ENCODE results near the gene TTI1.
A peak's percentile ranks its signal among the peaks of the same experiment; 100 is the strongest.

TTI1 gene

DNA sequence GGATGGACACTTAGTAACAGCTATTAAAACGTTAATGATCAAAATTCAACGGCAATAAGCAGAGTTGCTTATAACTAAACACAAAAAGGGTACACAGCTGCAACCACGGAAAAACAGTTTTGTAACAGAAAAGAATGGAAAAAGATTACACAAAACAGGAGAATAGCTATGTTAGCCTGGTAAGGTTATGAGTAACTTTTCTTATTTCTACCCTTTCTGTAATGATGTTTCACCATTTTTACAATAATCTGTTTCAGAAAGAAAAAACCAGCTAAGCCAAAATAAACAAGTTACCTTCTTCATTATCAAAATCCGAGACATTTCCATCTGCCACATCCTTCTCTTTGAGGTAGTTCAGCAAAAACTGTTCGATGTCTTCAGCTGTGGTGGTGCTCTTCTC is 27.4 kb downstream of the TTI1 start:
- TF ChIP-seq TAF1 (IDR thresholded peaks at IDR 0.05; ENCODE audit: borderline replicate concordance, low read depth, low read length) (no peak), POLR2A (IDR thresholded peaks at IDR 0.05; ENCODE audit: low read depth, low read length) (no peak), POLR2AphosphoS5 (IDR thresholded peaks at IDR 0.05; ENCODE audit: low read depth, low read length) (no peak)
- DNase-seq (ENCODE audit: insufficient read length): no peak
- no peak for FAIRE-seq

DNA sequence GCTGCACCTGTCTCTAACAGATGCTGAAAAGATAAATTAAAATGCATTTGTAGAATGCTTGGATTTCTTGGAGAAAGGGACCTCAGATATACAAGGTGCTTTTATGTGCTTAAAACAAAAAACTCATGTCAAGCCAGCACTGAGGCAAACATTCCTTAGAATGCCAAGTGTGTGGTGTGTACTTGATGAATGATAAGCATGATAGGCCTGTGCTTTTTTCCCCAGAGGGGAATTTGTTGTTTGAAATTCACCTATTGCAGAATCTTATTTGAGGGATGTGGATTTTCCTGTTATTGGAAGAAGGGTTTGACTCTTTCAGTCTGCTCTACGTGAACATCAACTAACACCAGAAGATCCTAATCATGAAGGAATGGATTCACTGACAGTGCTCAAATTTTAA is 28.8 kb downstream of the TTI1 start:
- DNase-seq (ENCODE audit: insufficient read length) (no peak), FAIRE-seq (no peak)
- no peak for TF ChIP-seq POLR2A (IDR thresholded peaks at IDR 0.05; ENCODE audit: low read depth, low read length)
- no peak for TF ChIP-seq POLR2AphosphoS5 (IDR thresholded peaks at IDR 0.05; ENCODE audit: low read depth, low read length)
- no peak for TF ChIP-seq TAF1 (IDR thresholded peaks at IDR 0.05; ENCODE audit: borderline replicate concordance, low read depth, low read length)

DNA sequence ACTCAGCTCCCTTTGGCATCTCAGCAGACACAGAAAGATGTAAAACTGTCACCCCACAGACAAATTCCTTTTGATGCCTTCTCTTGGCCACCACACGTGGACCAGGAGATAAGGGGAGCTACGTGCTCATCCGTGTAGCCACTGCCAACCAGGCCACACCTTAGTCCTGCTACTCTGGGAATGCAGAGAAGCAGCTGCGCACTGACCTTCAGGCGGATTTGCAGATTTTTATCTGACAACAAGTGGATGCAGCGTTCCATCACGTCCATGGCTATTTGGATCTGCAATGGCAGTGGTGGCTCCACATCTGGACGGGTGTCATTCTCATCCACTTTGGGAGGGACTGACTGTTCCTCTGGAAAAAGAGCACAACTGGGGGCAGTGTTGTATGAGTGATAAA is 30.8 kb downstream of the TTI1 start:
- no peak for FAIRE-seq

DNA sequence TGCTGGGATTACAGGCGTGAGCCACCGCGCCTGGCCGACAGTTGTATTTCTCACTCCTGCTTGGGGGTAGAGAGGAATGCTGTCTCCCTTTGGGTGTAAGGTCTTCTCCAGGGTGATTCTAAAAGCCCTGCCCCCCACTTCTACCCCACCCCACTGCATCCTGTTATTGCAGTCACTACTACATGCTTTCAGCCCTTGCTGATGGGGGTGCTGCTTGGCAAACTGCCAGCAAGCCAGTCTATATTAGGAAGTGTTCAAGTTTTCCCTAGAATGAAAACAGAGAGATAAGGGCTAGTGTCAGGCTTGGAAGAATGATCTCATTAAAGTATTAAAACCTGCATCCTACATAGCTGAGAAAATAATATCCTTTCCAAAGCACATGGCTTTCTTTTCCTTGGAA is 31.3 kb downstream of the TTI1 start:
- TF ChIP-seq TAF1 (IDR thresholded peaks at IDR 0.05; ENCODE audit: borderline replicate concordance, low read depth, low read length) (no peak), POLR2A (IDR thresholded peaks at IDR 0.05; ENCODE audit: low read depth, low read length) (no peak), POLR2AphosphoS5 (IDR thresholded peaks at IDR 0.05; ENCODE audit: low read depth, low read length) (no peak)
- DNase-seq (ENCODE audit: insufficient read length) (no peak), FAIRE-seq (no peak)

More for the DNA sequence above, 30.8 kb downstream of the TTI1 start:
- TF ChIP-seq POLR2AphosphoS5 (IDR thresholded peaks at IDR 0.05; ENCODE audit: low read depth, low read length) (no peak), TAF1 (IDR thresholded peaks at IDR 0.05; ENCODE audit: borderline replicate concordance, low read depth, low read length) (no peak), POLR2A (IDR thresholded peaks at IDR 0.05; ENCODE audit: low read depth, low read length) (no peak)
- no peak for DNase-seq (ENCODE audit: insufficient read length)

DNA sequence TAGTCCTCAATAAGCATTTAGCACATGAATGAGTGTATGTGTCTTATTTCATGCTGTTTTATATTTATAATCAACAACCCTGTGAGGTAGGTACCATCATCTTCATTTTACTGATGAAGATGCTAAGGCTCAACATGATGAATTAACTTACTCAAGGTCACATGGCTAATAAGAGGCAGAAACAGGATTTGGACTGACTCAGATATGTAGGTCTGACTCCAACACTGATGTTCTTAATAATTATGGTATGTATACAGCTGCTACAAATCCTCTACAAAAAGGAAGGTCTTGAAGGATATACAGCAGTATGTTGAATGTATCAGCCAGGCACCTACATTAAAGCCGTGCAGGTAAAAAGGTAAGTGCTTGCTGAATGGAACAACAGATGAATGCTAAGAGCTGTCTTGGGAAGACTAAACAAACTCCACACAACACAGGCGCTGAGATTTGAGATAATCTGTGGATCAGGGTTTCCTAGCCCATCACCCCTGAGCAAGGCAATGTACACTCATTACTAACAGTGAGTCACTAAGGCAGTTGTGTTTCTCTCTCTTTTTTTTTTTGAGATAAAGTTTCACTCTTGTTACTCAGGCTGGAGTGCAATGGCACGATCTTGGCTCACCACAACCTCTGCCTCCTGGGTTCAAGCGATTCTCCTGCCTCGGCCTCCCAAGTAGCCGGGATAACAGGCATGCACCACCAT is 31.9 kb downstream of the TTI1 start:
- TF ChIP-seq POLR2AphosphoS5 (IDR thresholded peaks at IDR 0.05; ENCODE audit: low read depth, low read length) (no peak), TAF1 (IDR thresholded peaks at IDR 0.05; ENCODE audit: borderline replicate concordance, low read depth, low read length) (no peak)
- FAIRE-seq (no peak), DNase-seq (ENCODE audit: insufficient read length) (no peak)

DNA sequence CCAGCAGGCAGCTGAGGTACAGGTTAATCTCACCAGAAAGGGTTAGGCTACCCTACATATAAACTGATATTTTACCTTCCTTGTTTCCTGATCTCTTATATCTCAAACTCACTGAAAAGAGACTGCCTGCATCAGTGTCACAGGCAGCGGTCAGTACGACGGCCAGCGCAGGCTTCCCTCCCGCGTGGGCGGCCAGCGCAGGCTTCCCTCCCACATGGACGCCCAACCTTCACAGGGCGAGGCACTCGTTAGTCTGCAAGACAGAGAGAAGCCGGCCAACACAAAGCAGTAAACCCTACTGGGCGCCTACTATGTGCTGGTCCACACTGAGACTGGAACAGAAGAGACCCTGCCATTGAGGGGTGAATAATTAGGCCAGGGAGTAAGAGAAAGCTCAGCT is 33.0 kb downstream of the TTI1 start:
- FAIRE-seq (no peak), DNase-seq (ENCODE audit: insufficient read length) (no peak)
- no peak for TF ChIP-seq TAF1 (IDR thresholded peaks at IDR 0.05; ENCODE audit: borderline replicate concordance, low read depth, low read length)
- no peak for TF ChIP-seq POLR2AphosphoS5 (IDR thresholded peaks at IDR 0.05; ENCODE audit: low read depth, low read length)
- no peak for TF ChIP-seq POLR2A (IDR thresholded peaks at IDR 0.05; ENCODE audit: low read depth, low read length)

DNA sequence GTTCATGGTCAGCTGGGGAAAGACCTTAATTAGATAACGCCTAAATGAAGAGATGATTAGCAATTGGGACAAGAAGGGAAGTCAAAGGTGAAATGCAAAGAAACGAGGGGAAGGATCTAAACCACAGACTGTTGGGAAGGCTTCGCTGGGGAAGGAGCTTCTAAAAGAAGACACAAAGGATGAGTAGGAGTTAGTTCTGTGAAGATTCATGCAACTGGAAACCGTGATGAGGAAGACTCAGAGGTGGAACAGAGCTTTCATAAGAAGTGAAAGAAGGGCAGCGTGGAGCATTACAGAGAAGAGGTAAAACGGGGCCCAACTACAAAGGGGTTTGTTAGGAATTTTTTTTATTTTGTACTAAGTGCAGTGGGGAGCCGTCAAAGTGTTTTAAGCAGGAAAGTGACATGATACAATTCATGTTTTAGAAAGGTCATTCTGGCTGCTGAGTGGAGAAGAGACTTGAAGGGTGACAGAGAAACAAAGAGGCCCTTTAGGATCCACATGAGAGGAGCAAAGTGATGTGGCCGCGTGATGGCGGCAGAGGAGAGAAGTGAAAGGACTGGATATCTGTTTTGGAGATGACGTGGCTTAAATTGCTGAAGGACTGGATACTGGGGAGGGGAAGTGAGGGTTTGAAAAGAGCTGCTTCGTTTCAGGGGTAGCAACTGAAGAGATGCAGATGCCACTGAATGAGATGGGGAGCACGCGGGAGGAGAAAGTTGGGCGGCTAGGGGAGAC is 33.6 kb downstream of the TTI1 start:
- FAIRE-seq: no peak
- TF ChIP-seq POLR2A (IDR thresholded peaks at IDR 0.05; ENCODE audit: low read depth, low read length) (no peak), TAF1 (IDR thresholded peaks at IDR 0.05; ENCODE audit: borderline replicate concordance, low read depth, low read length) (no peak), POLR2AphosphoS5 (IDR thresholded peaks at IDR 0.05; ENCODE audit: low read depth, low read length) (no peak)

DNA sequence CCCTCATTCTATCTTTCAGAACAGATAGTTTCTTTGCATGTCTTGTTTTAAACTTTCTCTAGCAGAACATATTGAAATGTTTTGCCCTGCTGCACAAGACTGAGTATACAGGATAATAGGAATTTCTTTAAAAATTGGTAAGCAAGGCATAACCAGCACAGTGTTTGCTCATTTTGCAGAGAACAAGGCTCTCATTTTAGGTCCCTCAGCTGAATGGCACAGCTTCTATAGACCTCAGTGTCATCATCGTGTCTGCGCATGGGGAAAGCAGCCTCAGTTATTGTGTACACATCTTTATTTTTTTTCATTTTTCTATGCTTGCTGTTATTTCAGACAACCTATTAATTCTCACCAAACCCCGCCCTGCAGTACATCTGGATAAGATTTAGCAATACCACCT is 35.7 kb downstream of the TTI1 start:
- TF ChIP-seq POLR2AphosphoS5 (IDR thresholded peaks at IDR 0.05; ENCODE audit: low read depth, low read length) (no peak), POLR2A (IDR thresholded peaks at IDR 0.05; ENCODE audit: low read depth, low read length) (no peak), TAF1 (IDR thresholded peaks at IDR 0.05; ENCODE audit: borderline replicate concordance, low read depth, low read length) (no peak)
- FAIRE-seq (no peak), DNase-seq (ENCODE audit: insufficient read length) (no peak)

More for the DNA sequence above, 33.6 kb downstream of the TTI1 start:
- DNase-seq (ENCODE audit: insufficient read length): no peak

DNA sequence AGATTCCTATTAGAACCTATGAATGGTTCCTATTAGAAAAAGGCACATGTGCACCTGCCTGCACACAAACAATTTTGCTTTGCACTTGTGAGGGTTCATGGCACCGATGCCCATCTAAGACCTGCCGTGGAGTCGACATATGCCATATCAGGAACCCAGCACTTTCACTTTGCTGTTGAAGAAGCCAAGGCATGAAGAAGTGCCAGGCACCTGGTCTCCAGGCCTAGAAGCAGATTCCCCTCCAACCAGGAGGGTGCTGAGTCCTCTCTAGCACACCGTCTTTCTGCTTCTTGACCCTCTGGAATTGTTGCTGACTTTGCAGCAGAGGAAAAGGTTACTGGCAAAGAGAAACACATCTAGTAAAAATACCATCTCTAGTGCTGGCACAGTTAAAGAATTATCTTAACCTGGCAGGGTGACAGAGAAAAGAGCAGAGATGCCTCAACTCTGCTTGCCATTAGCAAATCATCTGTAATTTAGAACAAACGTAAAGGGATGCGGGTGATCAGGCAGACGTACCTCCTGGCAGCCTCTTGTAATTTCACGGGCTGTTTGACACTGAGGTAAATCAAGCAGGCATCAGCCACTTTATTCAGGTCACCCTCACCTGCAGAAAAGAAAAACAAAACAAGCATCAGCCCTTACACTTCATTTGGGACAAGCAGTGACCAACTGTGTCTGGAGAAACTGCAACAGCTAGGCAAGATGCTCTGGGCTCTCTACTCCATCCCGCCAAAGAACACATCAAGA is 37.2 kb downstream of the TTI1 start:
- DNase-seq (ENCODE audit: insufficient read length) (no peak), FAIRE-seq (no peak)
- TF ChIP-seq TAF1 (IDR thresholded peaks at IDR 0.05; ENCODE audit: borderline replicate concordance, low read depth, low read length) (no peak), POLR2AphosphoS5 (IDR thresholded peaks at IDR 0.05; ENCODE audit: low read depth, low read length) (no peak), POLR2A (IDR thresholded peaks at IDR 0.05; ENCODE audit: low read depth, low read length) (no peak)

DNA sequence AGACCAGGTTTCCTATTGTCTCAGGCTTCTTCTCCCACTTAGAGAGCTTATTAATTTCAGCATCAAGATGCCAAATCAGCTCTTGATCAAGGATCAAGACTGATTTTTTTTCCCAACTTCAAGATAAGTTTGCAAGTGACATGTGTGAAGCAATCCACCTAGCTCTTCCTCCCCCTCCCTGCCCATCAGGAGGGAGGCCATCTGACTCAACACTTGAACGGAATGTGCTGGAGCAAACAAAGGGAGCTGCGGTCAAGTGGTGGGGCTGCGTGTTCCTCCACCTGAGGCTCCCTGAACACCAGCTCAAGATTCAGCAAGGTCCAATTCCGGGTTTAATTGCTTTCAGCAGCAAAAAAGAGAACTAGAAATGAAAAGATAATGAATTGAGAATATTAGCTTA is 38.7 kb downstream of the TTI1 start:
- FAIRE-seq (no peak), DNase-seq (ENCODE audit: insufficient read length) (no peak)
- TF ChIP-seq POLR2A (IDR thresholded peaks at IDR 0.05; ENCODE audit: low read depth, low read length) (no peak), TAF1 (IDR thresholded peaks at IDR 0.05; ENCODE audit: borderline replicate concordance, low read depth, low read length) (no peak)

DNA sequence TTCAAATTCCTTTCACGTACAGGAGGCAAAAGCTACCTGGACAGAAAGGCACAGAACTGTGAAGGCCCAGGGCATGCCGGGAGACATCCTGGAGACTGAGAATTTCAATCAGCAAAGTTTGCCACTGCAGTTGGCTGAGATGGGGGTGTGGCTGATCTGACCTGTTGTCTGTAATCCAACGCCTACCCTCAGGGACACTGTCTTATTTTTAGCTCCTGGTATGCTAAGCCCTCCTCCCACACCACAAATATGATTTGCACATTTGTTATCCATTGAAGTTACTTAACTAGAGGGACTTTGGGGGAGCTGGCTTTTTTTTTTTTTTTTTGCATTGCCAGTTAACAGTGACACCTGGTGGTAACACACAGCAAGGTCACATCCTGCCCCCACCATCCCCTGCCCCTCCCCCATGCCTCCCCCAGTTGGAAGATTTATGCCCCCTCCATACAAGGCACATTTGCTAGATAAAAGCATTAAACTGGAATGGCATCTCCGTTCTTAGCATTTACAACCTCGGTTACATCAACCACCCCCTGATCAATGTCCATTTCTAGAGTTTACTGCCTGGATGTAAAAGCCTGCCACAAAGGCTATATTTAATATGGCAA is 40.4 kb downstream of the TTI1 start:
- DNase-seq (ENCODE audit: insufficient read length) (peak; percentile 36), FAIRE-seq (no peak)
- no peak for TF ChIP-seq POLR2A (IDR thresholded peaks at IDR 0.05; ENCODE audit: low read depth, low read length)
- no peak for TF ChIP-seq POLR2AphosphoS5 (IDR thresholded peaks at IDR 0.05; ENCODE audit: low read depth, low read length)
- no peak for TF ChIP-seq TAF1 (IDR thresholded peaks at IDR 0.05; ENCODE audit: borderline replicate concordance, low read depth, low read length)

Measured in GM12892 (cell line).